Activated T-cell treated with anti-CD3 and anti-CD28 coated beads, Interleukin-2, amount 50 U/mL, for 72 hours (primary cell): ENCODE data around the gene SLC6A15. TPM values are rescaled to one million over a fixed set of nuclear protein-coding genes. Genes with fewer than 3 reads are reported as not detected.

ENCODE experiments used
- ATAC-seq, 2 donors: fragments of 150-1000 bp; cut with Tn5 transposase; replicated peaks in 1 of 2; 2 replicates each; pipeline ENCODE4 v1.10.0; 2021; ENCODE audit warnings: moderate library complexity in 2 of 2, mild to moderate bottlenecking in 1 of 2
- DNase-seq, 2 donors: peaks; one replicate each; pipeline ENCODE4 v3.0.0; 2021 to 2022; ENCODE audit warnings: mixed read lengths in 1 of 2
- H3K27ac Mint-ChIP-seq: one replicate; pipeline ENCODE4 v1.8.0; 2022; ENCODE audit warnings: mild to moderate bottlenecking, moderate library complexity, mixed read lengths
- H3K27me3 Mint-ChIP-seq: one replicate; pipeline ENCODE4 v1.8.0; 2022; ENCODE audit warnings: low read depth, mixed read lengths
- H3K36me3 Mint-ChIP-seq, 2 donors: one replicate each; pipeline ENCODE4 v1.8.0; 2022; ENCODE audit warnings: mixed read lengths in 2 of 2, mild to moderate bottlenecking in 1 of 2; ENCODE audit not compliant: insufficient read depth in 2 of 2
- H3K4me1 Mint-ChIP-seq: one replicate; pipeline ENCODE4 v1.8.0; 2022; ENCODE audit warnings: low read depth, mixed read lengths
- H3K4me3 Mint-ChIP-seq, 2 donors: one replicate each; pipeline ENCODE4 v1.8.0; 2022; ENCODE audit warnings: mild to moderate bottlenecking in 2 of 2, mixed read lengths in 2 of 2, moderate library complexity in 2 of 2
- H3K9me3 Mint-ChIP-seq, 2 donors: one replicate each; pipeline ENCODE4 v1.8.0; 2022; ENCODE audit warnings: mixed read lengths in 2 of 2
- total RNA-seq, 2 donors: library from RNA; stranded (reverse); gene quantifications; one replicate each; pipeline ENCODE4 v1.2.3, GENCODE V29; 2022

SLC6A15 gene
- total RNA-seq, 2 donors from 2014 or later, result 0.30 to 0.41 TPM

- Mint-ChIP-seq H3K27me3 (peaks cover 49% of the 10 kb centered on the region), H3K27ac (no peak overlapping the region), H3K4me1 (peaks cover 6% of the 10 kb centered on the region), H3K9me3 (no peaks in the 10 kb centered on the region), H3K36me3 (peaks cover 0 to 2% of the 10 kb centered on the region in 2 donors), H3K4me3 (peak overlapping the region; percentile 79 to 80)
- ATAC-seq (peak; percentile 52 to 55), DNase-seq (peak; percentile 1 to 6)
These were observed 1.1 kb downstream of the SLC6A15 start for GRCh38 chr12:84911271-84912197.

GRCh38 chr12:84910549-84911241, 1.9 kb downstream of the SLC6A15 start:
- DNase-seq (peak in 1 of 2 donors; percentile 0), ATAC-seq (no peak)
- peak overlapping the region; percentile 79 to 80 for H3K4me3 Mint-ChIP-seq
- H3K4me1 Mint-ChIP-seq, result peaks cover 6% of the 10 kb centered on the region
- peaks cover 55% of the 10 kb centered on the region for H3K27me3 Mint-ChIP-seq
- H3K9me3 Mint-ChIP-seq, result no peaks in the 10 kb centered on the region
- H3K36me3 Mint-ChIP-seq, result peaks cover 0 to 2% of the 10 kb centered on the region in 2 donors
- no peak overlapping the region for H3K27ac Mint-ChIP-seq

- Mint-ChIP-seq H3K4me1 (no peaks in the 10 kb centered on the region), H3K9me3 (no peaks in the 10 kb centered on the region), H3K27me3 (peaks cover 9% of the 10 kb centered on the region), H3K27ac (no peak overlapping the region), H3K4me3 (no peak overlapping the region), H3K36me3 (no peaks in the 10 kb centered on the region)
- DNase-seq (no peak), ATAC-seq (no peak)
These were observed 8.5 kb downstream of the SLC6A15 start for GRCh38 chr12:84904051-84904450.

DNA sequence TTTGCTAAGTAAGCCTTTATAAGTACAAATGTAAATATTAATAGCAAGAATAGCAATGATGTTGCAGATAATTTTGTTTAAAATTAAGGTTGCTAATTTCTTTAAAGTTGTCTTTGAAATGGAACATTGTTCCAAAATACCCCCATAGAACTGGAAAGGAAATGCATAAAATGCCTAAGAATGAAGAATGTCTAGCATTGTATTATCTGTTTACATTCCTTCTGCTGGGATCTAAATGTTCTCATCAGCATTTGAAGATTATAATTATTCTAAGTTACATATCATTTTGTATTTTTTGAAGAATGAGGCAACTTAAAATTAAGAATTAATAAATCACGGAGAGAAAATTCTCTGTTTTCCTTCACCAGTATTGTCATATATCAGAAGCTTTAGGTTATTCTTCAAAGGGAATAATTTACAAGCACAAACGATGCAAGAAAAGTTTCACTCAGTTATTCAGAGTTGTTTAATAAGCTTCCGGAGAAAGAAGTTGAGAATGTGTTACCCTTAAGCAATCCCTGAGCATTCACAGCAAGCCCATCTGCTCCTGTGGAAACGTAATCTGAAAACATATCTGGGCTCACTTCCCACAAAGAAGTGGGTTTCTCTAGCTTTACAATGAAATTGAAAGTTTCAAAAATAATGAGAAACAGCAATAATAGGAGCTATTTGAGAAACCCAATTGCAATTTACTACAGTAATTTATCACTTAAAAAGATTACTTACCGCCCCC, 21.3 kb downstream of the SLC6A15 start:
- no peak overlapping the region for H3K27ac Mint-ChIP-seq
- no peaks in the 10 kb centered on the region for H3K27me3 Mint-ChIP-seq
- DNase-seq (no peak), ATAC-seq (no peak)
- H3K36me3 Mint-ChIP-seq, result no peaks in the 10 kb centered on the region
- no peaks in the 10 kb centered on the region for H3K4me1 Mint-ChIP-seq
- no peaks in the 10 kb centered on the region for H3K9me3 Mint-ChIP-seq
- H3K4me3 Mint-ChIP-seq, result no peak overlapping the region

DNA sequence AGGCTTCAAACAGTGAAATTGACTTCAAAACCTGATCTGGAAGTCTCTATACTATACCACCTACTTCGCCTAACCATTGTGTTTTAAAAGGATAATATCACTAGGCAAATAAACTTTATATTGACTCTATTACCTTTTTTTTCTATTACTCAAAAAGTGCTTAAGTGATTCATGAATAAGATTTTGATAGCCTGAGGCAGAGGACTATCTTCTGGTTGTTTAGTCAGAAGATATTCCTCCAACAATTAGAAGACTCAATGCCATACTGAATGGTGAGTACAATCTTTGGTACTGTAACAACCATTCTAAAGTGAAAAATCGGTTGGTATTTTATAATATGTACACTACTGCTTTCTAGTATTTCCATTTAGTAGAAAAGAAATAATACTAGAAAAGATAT, 22.8 kb downstream of the SLC6A15 start:
- H3K4me1 Mint-ChIP-seq, result no peaks in the 10 kb centered on the region
- H3K36me3 Mint-ChIP-seq, result no peaks in the 10 kb centered on the region
- DNase-seq, result no peak
- H3K27me3 Mint-ChIP-seq, result no peaks in the 10 kb centered on the region
- no peak for ATAC-seq
- no peak overlapping the region for H3K27ac Mint-ChIP-seq
- H3K9me3 Mint-ChIP-seq, result no peaks in the 10 kb centered on the region
- H3K4me3 Mint-ChIP-seq, result no peak overlapping the region

- H3K27me3 Mint-ChIP-seq, result no peaks in the 10 kb centered on the region
- H3K27ac Mint-ChIP-seq, result no peak overlapping the region
- no peak for ATAC-seq
- H3K9me3 Mint-ChIP-seq, result no peaks in the 10 kb centered on the region
- no peak overlapping the region for H3K4me3 Mint-ChIP-seq
- no peak for DNase-seq
- no peaks in the 10 kb centered on the region for H3K4me1 Mint-ChIP-seq
- no peaks in the 10 kb centered on the region for H3K36me3 Mint-ChIP-seq
These were observed 23.7 kb downstream of the SLC6A15 start for GRCh38 chr12:84888861-84889260.

DNA sequence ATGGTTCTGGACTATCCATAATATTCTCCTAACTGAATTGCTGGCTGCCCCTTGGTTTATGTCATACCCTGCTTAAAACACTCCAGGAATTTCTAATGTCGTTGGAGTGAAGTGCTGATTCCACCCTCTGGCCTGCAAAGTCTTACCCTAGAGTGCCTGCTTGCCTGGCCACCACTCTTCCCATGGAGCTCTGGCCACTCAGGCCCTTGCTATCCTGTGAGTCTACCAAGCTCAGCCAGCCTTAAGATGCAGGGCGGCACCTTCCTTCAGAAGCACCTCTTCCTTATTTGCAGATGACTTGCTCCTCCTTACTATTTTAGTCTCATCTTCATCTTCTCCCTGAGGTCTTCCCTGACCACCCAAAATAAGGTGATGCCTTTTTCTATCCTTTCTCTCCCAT, 35.3 kb downstream of the SLC6A15 start:
- DNase-seq (no peak), ATAC-seq (no peak)
- Mint-ChIP-seq H3K4me3 (no peak overlapping the region), H3K27ac (no peak overlapping the region), H3K9me3 (no peaks in the 10 kb centered on the region), H3K36me3 (no peaks in the 10 kb centered on the region), H3K27me3 (peaks cover 16% of the 10 kb centered on the region), H3K4me1 (no peaks in the 10 kb centered on the region)

- Mint-ChIP-seq H3K36me3 (no peaks in the 10 kb centered on the region), H3K27ac (no peak overlapping the region), H3K4me3 (no peak overlapping the region), H3K9me3 (no peaks in the 10 kb centered on the region), H3K4me1 (no peaks in the 10 kb centered on the region), H3K27me3 (peaks cover 16% of the 10 kb centered on the region)
- ATAC-seq, result no peak
- DNase-seq, result no peak
These were observed 37.4 kb downstream of the SLC6A15 start for GRCh38 chr12:84875241-84875640.

DNA sequence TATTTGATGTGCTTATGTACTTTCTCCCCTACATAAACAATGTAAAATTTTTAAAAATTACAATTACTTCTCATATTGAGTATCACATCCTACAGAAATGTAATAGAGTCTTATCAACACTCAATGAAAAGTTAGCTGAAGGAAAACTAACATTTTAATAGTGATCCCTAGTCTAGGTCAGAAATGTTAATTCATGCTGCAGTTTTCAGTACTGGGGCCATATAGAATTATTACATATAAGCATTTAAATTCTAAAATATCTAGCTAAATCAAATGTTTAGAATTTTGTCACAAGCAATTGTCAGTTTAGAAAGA, 37.8 kb downstream of the SLC6A15 start:
- H3K27ac Mint-ChIP-seq, result no peak overlapping the region
- no peak overlapping the region for H3K4me3 Mint-ChIP-seq
- ATAC-seq, result no peak
- H3K9me3 Mint-ChIP-seq, result no peaks in the 10 kb centered on the region
- peaks cover 16% of the 10 kb centered on the region for H3K27me3 Mint-ChIP-seq
- H3K4me1 Mint-ChIP-seq, result no peaks in the 10 kb centered on the region
- no peaks in the 10 kb centered on the region for H3K36me3 Mint-ChIP-seq
- no peak for DNase-seq

DNA sequence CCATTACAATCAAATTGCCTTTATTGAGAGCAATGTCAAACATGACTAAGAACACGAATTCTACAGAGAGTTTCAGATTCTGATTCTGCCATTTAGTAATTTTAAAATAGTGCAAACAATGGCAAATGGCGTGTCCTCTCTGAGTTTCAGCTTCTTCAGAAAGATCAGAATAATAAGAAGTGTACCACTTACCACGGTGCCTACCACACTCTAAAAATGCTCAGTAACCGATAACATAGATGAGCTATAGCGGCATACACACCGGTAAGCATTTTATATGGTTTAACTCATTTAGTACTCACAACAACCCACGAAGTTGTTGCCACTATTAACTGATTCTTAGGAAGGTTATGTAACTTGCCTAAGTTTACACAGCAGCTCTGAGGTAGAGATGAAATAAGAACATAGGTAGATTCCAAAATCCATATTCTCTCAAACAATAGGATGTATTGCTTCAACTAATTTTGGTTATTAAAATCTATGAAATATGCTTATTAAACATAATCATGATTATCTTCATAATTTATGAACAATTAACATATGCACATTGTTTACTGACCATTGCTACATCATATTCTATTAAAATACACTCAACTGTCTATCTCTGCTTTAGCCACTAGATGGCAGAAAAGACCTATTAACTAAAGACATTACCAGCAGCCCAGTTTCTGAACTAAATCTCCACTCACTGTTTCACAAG, 38.3 kb downstream of the SLC6A15 start:
- peaks cover 16% of the 10 kb centered on the region for H3K27me3 Mint-ChIP-seq

GRCh38 chr12:84862186-84862585, 50.4 kb downstream of the SLC6A15 start:
- no peak for ATAC-seq
- H3K4me1 Mint-ChIP-seq, result no peaks in the 10 kb centered on the region
- H3K27me3 Mint-ChIP-seq, result no peaks in the 10 kb centered on the region
- no peaks in the 10 kb centered on the region for H3K9me3 Mint-ChIP-seq
- no peak overlapping the region for H3K4me3 Mint-ChIP-seq
- H3K27ac Mint-ChIP-seq, result no peak overlapping the region
- no peak for DNase-seq
- no peaks in the 10 kb centered on the region for H3K36me3 Mint-ChIP-seq

More for the DNA sequence above, 38.3 kb downstream of the SLC6A15 start:
- Mint-ChIP-seq H3K9me3 (no peaks in the 10 kb centered on the region), H3K36me3 (no peaks in the 10 kb centered on the region), H3K4me3 (no peak overlapping the region), H3K4me1 (no peaks in the 10 kb centered on the region), H3K27ac (no peak overlapping the region)
- no peak for DNase-seq
- peak; percentile 57 to 60 for ATAC-seq

GRCh38 chr12:84860718-84861117, 51.9 kb downstream of the SLC6A15 start:
- peaks cover 2% of the 10 kb centered on the region for H3K27me3 Mint-ChIP-seq
- no peak overlapping the region for H3K27ac Mint-ChIP-seq
- DNase-seq (no peak), ATAC-seq (no peak)
- no peak overlapping the region for H3K4me3 Mint-ChIP-seq
- H3K9me3 Mint-ChIP-seq, result no peaks in the 10 kb centered on the region
- H3K36me3 Mint-ChIP-seq, result no peaks in the 10 kb centered on the region
- no peaks in the 10 kb centered on the region for H3K4me1 Mint-ChIP-seq

GRCh38 chr12:84858796-84859195, 53.8 kb downstream of the SLC6A15 start:
- Mint-ChIP-seq H3K4me3 (no peak overlapping the region), H3K4me1 (no peaks in the 10 kb centered on the region), H3K36me3 (no peaks in the 10 kb centered on the region), H3K9me3 (no peaks in the 10 kb centered on the region), H3K27ac (no peak overlapping the region), H3K27me3 (peaks cover 6% of the 10 kb centered on the region)
- DNase-seq, result no peak
- no peak for ATAC-seq
